GM19324 (cell line): Measurements from ENCODE around the gene PRMT9.

Source experiments
- ATAC-seq: cut with Tn5 transposase; IDR thresholded peaks from one replicate; pipeline ENCODE4 v1.9.1; 2021; ENCODE audit warnings: mild to moderate bottlenecking, moderate library complexity; ENCODE audit not compliant: unreplicated experiment, low FRiP score

PRMT9 gene

DNA sequence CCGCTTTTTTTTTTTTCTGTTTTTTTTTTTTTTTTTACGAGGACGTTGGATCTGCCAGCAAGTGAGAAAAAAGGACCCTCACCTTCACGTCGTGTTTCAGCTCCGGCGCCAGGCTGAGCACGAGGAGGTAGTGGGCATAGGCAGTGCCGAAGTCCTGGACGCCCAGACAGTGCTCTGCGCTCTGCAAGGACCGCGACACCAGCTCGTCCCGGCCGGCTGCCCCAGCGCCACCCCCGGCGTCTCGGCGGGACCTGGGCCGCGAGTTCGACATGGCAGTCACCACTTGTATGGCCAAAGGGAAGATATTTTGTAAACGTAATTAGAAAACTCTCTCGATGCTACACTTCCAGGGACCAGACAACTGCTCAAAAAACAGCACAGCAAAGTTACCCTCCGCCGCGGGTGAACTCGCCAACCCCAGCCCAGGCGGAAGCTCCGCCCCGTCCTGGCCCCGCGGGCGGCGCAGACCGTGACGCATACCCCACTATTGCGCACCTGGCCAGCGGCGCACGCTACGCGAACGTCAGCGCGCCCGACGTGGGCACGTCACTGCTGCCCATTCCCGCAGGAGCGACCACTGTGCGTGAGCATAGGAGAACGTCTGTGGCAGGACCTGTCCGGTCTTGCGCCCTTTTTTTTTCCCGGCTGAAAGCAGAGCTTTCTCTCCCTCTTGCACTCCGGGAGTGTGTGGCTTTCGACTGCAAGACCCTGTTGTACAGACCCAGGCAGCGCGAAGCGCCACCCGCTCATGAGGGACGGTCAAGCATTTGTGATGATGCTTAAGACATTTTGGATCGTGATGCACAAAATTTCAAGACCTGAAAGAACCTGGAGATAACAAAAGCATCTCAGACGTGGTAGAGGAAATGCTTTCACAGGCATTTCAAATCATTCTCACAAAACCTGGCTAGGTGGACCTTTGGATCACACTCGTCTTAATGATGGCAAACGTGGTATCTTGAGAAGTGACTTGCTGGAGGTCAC, at the start of gene PRMT9:
Gene PRMT9 (minus strand): TSS at position 447 of the 984 bp plus-strand sequence. CDS start 176 bp downstream, at position 271.
- ATAC-seq: peak; percentile 100

- peak; percentile 31 for ATAC-seq
Observed at GRCh38 chr4:147732518-147733235, 48.7 kb upstream of the PRMT9 start.

- ATAC-seq: peak; percentile 80
Observed at GRCh38 chr4:147731580-147732517, 47.9 kb upstream of the PRMT9 start, which contains the start of gene ARHGAP10. TSS of gene ARHGAP10 (plus strand) at chr4:147732088. CDS start at chr4:147732302, 214 bp downstream.

- no peak for ATAC-seq
Observed at GRCh38 chr4:147730333-147730732, 46.4 kb upstream of the PRMT9 start.

GRCh38 chr4:147727476-147728028, 43.6 kb upstream of the PRMT9 start:
- no peak for ATAC-seq

GRCh38 chr4:147725673-147726072, 41.7 kb upstream of the PRMT9 start:
- ATAC-seq: no peak

GRCh38 chr4:147724468-147725201, 40.7 kb upstream of the PRMT9 start:
- ATAC-seq: no peak

DNA sequence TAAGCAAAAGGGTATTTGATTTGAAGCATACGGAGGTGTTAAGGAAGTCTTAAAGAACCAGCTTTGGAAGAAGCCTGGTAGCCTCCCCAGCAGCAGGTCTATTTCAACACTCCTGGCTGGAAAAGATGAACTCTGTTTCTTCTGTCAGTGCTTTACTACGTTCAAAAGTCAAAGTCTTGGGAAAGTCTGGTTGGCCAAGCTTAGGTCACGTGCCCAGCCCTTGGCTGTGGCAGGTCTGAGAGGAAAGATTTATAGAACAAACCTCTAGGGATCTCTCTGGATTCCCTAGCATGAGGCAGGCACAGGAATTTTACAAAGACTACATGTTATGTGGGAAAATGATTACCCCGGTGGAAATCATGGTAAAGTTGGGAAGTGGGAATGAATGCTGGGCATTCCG, 39.4 kb upstream of the PRMT9 start:
- ATAC-seq: no peak

DNA sequence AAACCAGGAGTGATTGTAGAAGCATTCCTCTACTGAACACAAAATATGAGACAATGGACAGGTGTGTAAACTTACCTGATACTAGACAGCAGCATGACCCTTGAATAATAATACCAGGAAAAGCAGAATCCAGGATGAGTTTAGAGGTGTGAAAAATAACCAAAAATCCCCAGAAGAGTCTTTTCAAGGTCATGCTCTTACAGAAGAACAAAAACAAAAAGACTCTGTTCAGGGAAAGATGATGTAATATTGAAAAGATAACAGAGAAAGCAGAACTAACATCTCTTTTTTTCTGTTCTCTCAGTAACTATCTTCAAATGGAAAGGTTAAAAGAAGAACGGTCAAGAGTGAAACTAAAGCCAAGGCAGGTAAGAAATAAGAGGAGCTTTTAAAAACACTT, 33.9 kb upstream of the PRMT9 start:
- ATAC-seq: peak; percentile 78

DNA sequence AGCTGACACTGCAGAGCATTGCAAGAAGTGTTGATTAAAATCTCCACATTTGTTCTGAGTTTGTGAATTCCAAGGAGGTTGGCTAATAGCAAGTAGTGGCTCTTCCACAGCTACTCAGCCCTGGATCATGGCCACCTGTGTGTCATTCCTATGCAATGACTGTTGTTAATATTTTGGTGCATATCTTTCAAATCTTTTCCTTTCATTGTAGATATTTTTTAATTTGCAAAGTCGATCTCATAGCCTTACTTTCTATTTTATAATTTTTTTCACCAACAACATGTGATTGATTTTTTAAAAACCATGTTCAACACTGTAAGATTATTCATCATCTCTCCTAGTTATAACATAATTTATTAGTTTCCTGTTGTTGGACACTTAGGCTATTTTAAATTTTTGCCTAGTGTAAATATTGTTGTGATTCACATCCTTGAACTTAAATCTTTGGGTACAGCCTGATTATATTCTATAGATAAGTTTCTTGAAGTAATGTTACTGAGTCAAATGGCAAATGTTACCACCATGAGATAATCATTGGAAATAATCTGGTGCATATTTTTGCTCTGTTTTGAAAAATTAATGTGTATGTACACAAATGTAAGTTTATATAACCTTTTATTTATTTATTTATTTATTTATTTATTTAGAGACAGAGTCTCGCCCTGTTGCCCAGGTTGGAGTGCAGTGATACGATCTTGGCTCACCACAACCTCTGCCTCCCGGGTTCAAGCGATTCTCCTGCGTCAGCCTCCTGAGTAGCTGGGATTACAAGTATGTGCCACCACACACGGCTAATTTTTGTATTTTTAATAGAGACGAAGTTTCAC, 30.8 kb upstream of the PRMT9 start:
- ATAC-seq: no peak

DNA sequence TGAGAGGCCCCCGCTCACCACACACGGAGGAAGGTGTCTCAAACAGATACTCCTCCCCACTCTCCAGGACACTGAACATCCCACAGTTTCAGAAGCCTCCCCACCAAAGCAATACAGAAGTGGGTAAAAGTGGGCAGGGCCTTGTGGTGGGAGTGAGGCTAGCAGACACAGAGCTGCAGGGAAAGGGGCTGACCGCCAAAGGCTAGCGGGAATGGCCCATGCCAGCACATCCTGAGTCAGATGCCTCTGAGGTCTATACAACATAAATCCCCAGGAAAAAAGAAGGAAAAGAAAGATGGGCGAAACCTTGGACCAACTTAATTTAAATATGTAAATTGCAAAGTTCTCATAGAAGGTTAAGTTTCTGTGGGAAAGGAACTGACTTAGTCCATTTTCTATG, 26.0 kb upstream of the PRMT9 start:
- ATAC-seq: no peak

DNA sequence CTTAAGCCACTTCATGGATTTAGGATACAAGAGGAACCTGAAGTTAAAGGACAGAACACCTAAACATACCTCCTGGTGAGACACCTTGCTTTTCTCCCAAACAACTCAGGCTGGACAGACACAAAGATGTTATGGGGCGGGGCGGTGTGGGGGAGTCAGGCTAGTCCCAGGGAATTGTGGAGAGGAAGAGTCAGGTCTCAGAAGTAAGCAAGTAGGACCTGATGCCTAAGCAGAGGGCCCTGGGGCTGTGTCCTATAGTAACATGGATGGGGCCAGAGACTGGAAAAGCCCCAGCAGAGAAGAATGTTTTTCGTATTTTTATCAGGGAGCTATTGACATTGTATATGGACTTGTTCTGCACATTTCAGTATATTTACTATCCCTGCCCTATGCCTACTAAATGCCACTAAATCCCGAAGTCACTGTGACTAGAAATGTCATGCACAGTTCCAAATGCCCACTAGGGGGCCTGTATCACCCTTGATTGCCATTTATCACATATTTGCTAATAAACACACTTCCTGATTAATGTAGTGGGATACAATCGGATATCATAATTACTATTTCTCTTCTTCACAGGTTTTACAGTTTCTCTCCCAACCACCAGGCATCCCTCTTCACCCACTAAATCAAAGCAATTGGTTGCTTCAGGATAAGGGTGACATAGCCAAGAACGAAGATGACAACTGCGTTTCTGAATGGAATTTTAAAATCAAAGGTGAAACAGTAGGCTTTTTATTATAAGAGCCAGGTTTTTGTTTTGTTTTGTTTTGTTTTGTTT, 24.1 kb upstream of the PRMT9 start:
- no peak for ATAC-seq

DNA sequence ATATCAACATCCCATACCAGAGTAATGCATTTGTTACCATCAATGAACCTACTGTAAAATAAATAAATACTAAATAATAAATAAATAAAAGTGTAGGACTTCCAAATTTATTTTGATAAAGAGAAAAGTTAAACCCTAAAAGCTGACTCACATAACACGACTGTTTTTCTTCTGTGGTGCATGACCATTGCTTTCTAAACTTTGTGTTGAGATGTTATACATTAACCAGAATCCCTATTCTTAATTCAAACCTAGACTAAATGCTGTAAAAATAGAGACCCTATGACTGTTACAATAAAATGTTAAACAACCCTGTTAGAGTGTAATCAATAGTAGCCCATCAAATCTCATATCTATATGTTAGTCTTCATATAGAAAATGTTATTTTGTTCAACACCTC, 20.9 kb upstream of the PRMT9 start:
- ATAC-seq: no peak

DNA sequence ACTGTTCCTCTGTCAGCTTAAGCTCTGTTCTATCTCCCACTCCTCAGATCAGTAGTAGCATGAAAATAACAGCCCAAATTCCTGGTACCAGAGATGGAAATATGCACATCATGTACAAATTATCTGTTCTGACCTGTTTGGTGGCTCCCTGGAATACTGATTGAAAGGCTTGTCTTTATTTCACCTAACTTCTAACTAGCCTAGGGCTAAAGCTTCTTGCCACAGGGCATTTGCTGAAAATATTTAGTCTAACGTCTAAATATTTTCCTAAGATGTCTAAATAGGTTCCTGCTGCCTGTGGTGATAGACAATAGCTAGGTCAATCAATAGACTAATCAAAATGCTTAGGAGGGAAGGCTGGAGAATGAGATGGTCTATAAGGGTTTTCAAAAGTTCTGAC, 12.9 kb upstream of the PRMT9 start:
- no peak for ATAC-seq

GRCh38 chr4:147693218-147693617, 9.3 kb upstream of the PRMT9 start:
- ATAC-seq: no peak

- no peak for ATAC-seq
Observed at GRCh38 chr4:147691820-147692219, 7.9 kb upstream of the PRMT9 start.

- no peak for ATAC-seq
Observed at GRCh38 chr4:147689067-147689466, 5.1 kb upstream of the PRMT9 start.

DNA sequence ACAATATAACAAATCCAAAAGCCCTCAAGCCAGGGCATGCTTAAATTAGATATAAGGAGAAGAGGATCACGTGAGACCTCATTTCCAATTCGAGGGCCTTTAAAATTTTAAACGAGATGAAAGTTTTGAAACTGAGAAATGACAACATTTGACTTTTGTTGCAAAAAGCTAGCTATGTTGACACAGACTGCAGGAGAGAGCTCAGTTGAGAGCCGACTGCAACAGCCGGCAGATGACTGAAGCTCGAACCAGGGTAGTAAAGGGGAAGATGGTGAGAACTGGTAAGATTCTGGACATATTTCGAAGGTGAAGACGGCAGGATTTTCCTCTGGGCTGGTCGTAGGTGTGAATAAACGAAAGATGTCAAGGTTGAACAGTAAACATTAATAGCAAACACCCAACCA, 773 bp downstream of the PRMT9 start:
- no peak for ATAC-seq
